ENCODE data around the gene KLRG1. TPM values are rescaled to one million over a fixed set of nuclear protein-coding genes. Genes with fewer than 3 reads are reported as not detected.

KLRG1 gene
- total RNA-seq (1 to 10 TPM; 4.1 to 4.5 TPM), polyA plus RNA-seq (1 to 10 TPM in 1 of 2 donors, under 1 TPM in 1; 0.88 to 2.9 TPM)
- long read RNA-seq, donor 1, partial matches to known transcripts: 0 of 4 reads
- long read RNA-seq, donor 1, other reads (novel, unspliced or antisense): 2 of 4 reads
- long read RNA-seq, donor 2: 0 reads

GRCh38 chr12:8989413-8989812, at the start of gene KLRG1:
TSS of gene KLRG1 (plus strand) at chr12:8989546. CDS start at chr12:8989636, 90 bp downstream.
- 76 to 88% methylated on average over 2 of the region's 2 CpGs for WGBS, 2 donors
- DNase-seq: no peak
- no peak for ATAC-seq (ENCODE audit: low FRiP score)
- H3K27me3 ChIP-seq (ENCODE audit: control insufficient read depth in 1 of 2, insufficient read depth in 2 of 2, low read length in 1 of 2): no peaks in the 10 kb centered on the region
- H3K4me3 ChIP-seq (ENCODE audit: low read length in 2 of 2): no peak within 1 kb of the TSS
- intact Hi-C loops (cut with DNase I): no loop called here
- H3K36me3 ChIP-seq (ENCODE audit: control insufficient read depth in 1 of 2, insufficient read depth in 2 of 2, low read length in 1 of 2): no peaks in the 10 kb centered on the region
- no peaks in the 10 kb centered on the region for H3K4me1 ChIP-seq (ENCODE audit: control insufficient read depth in 1 of 2, insufficient read depth in 2 of 2, low read length in 2 of 2)
- H3K27ac ChIP-seq (ENCODE audit: low read depth in 1 of 2, low read length in 2 of 2): no peak within 1 kb of the TSS
- H3K9me3 ChIP-seq (ENCODE audit: control insufficient read depth, low read length): no peaks in the 10 kb centered on the region

- 69 to 71% methylated on average over 5 of the region's 5 CpGs for WGBS, 2 donors
- Histone ChIP-seq H3K36me3 (ENCODE audit: control insufficient read depth in 1 of 2, insufficient read depth in 2 of 2, low read length in 1 of 2) (peaks cover 11 to 17% of the 10 kb centered on the region in 2 donors), H3K4me3 (ENCODE audit: low read length in 2 of 2) (no peak overlapping the region), H3K4me1 (ENCODE audit: control insufficient read depth in 1 of 2, insufficient read depth in 2 of 2, low read length in 2 of 2) (no peaks in the 10 kb centered on the region), H3K27ac (ENCODE audit: low read depth in 1 of 2, low read length in 2 of 2) (no peak overlapping the region), H3K9me3 (ENCODE audit: control insufficient read depth, low read length) (no peaks in the 10 kb centered on the region), H3K27me3 (ENCODE audit: control insufficient read depth in 1 of 2, insufficient read depth in 2 of 2, low read length in 1 of 2) (no peaks in the 10 kb centered on the region)
- ATAC-seq (ENCODE audit: low FRiP score) (no peak), DNase-seq (no peak)
- intact Hi-C loops (cut with DNase I): no loop called here
These were observed 47.5 kb upstream of the KLRG1 start for GRCh38 chr12:8941691-8942478.

- intact Hi-C loops (cut with DNase I): no loop called here
- no peak overlapping the region for H3K27ac ChIP-seq (ENCODE audit: low read depth in 1 of 2, low read length in 2 of 2)
- peaks cover 11 to 17% of the 10 kb centered on the region in 2 donors for H3K36me3 ChIP-seq (ENCODE audit: control insufficient read depth in 1 of 2, insufficient read depth in 2 of 2, low read length in 1 of 2)
- DNase-seq (no peak), ATAC-seq (ENCODE audit: low FRiP score) (no peak)
- WGBS, 2 donors: 86 to 89% methylated on average over 10 of the region's 10 CpGs
- no peaks in the 10 kb centered on the region for H3K9me3 ChIP-seq (ENCODE audit: control insufficient read depth, low read length)
- H3K27me3 ChIP-seq (ENCODE audit: control insufficient read depth in 1 of 2, insufficient read depth in 2 of 2, low read length in 1 of 2): no peaks in the 10 kb centered on the region
- H3K4me1 ChIP-seq (ENCODE audit: control insufficient read depth in 1 of 2, insufficient read depth in 2 of 2, low read length in 2 of 2): peaks cover 0 to 2% of the 10 kb centered on the region in 2 donors
- no peak overlapping the region for H3K4me3 ChIP-seq (ENCODE audit: low read length in 2 of 2)
These were observed 45.7 kb upstream of the KLRG1 start for GRCh38 chr12:8943565-8944186.

- Histone ChIP-seq H3K36me3 (ENCODE audit: control insufficient read depth in 1 of 2, insufficient read depth in 2 of 2, low read length in 1 of 2) (peaks cover 9 to 13% of the 10 kb centered on the region in 2 donors), H3K4me3 (ENCODE audit: low read length in 2 of 2) (no peak overlapping the region), H3K27me3 (ENCODE audit: control insufficient read depth in 1 of 2, insufficient read depth in 2 of 2, low read length in 1 of 2) (no peaks in the 10 kb centered on the region), H3K4me1 (ENCODE audit: control insufficient read depth in 1 of 2, insufficient read depth in 2 of 2, low read length in 2 of 2) (peaks cover 0 to 4% of the 10 kb centered on the region in 2 donors), H3K27ac (ENCODE audit: low read depth in 1 of 2, low read length in 2 of 2) (no peak overlapping the region), H3K9me3 (ENCODE audit: control insufficient read depth, low read length) (no peaks in the 10 kb centered on the region)
- 71 to 89% methylated on average over 1 of the region's 1 CpG for WGBS, 2 donors
- no peak for DNase-seq
- ATAC-seq (ENCODE audit: low FRiP score): no peak
- intact Hi-C loops (cut with DNase I): no loop called here
These were observed 42.6 kb upstream of the KLRG1 start for GRCh38 chr12:8946733-8947132.

- Histone ChIP-seq H3K36me3 (ENCODE audit: control insufficient read depth in 1 of 2, insufficient read depth in 2 of 2, low read length in 1 of 2) (peaks cover 5 to 12% of the 10 kb centered on the region in 2 donors), H3K4me3 (ENCODE audit: low read length in 2 of 2) (no peak overlapping the region), H3K9me3 (ENCODE audit: control insufficient read depth, low read length) (no peaks in the 10 kb centered on the region), H3K27ac (ENCODE audit: low read depth in 1 of 2, low read length in 2 of 2) (no peak overlapping the region), H3K27me3 (ENCODE audit: control insufficient read depth in 1 of 2, insufficient read depth in 2 of 2, low read length in 1 of 2) (no peaks in the 10 kb centered on the region), H3K4me1 (ENCODE audit: control insufficient read depth in 1 of 2, insufficient read depth in 2 of 2, low read length in 2 of 2) (peaks cover 0 to 4% of the 10 kb centered on the region in 2 donors)
- DNase-seq (no peak), ATAC-seq (ENCODE audit: low FRiP score) (no peak)
- intact Hi-C loops (cut with DNase I): no loop called here
These were observed 41.6 kb upstream of the KLRG1 start for GRCh38 chr12:8947737-8948136.

GRCh38 chr12:8948701-8949341, 40.5 kb upstream of the KLRG1 start:
- ATAC-seq (ENCODE audit: low FRiP score) (no peak), DNase-seq (no peak)
- intact Hi-C loops (cut with DNase I): loop anchor here in 1 of 2 donors (1.0 kb wide), 1 partner anchor 35 kb away; the partner anchor contains the start of gene PHC1
- Histone ChIP-seq H3K4me3 (ENCODE audit: low read length in 2 of 2) (peak overlapping the region; percentile 96 to 97), H3K9me3 (ENCODE audit: control insufficient read depth, low read length) (no peaks in the 10 kb centered on the region), H3K27me3 (ENCODE audit: control insufficient read depth in 1 of 2, insufficient read depth in 2 of 2, low read length in 1 of 2) (no peaks in the 10 kb centered on the region), H3K4me1 (ENCODE audit: control insufficient read depth in 1 of 2, insufficient read depth in 2 of 2, low read length in 2 of 2) (peaks cover 0 to 4% of the 10 kb centered on the region in 2 donors), H3K36me3 (ENCODE audit: control insufficient read depth in 1 of 2, insufficient read depth in 2 of 2, low read length in 1 of 2) (peaks cover 3 to 8% of the 10 kb centered on the region in 2 donors), H3K27ac (ENCODE audit: low read depth in 1 of 2, low read length in 2 of 2) (peak overlapping the region; percentile 52 to 98)
- WGBS, 2 donors: 0% methylated on average over 15 of the region's 15 CpGs

- no peaks in the 10 kb centered on the region for H3K9me3 ChIP-seq (ENCODE audit: control insufficient read depth, low read length)
- no peaks in the 10 kb centered on the region for H3K27me3 ChIP-seq (ENCODE audit: control insufficient read depth in 1 of 2, insufficient read depth in 2 of 2, low read length in 1 of 2)
- ATAC-seq (ENCODE audit: low FRiP score) (peak; percentile 97), DNase-seq (peak; percentile 96 to 97)
- peak within 1 kb of the TSS; percentile 52 to 98 for H3K27ac ChIP-seq (ENCODE audit: low read depth in 1 of 2, low read length in 2 of 2)
- intact Hi-C loops (cut with DNase I): loop anchor here (1.0 to 5.0 kb wide), 4 partner anchors 35 to 98 kb away; partner anchors contain the start of gene PHC1 (in 2 of the 2)
- H3K4me1 ChIP-seq (ENCODE audit: control insufficient read depth in 1 of 2, insufficient read depth in 2 of 2, low read length in 2 of 2): peaks cover 0 to 4% of the 10 kb centered on the region in 2 donors
- WGBS, 2 donors: 0% methylated on average over 66 of the region's 66 CpGs
- peak within 1 kb of the TSS; percentile 96 to 97 for H3K4me3 ChIP-seq (ENCODE audit: low read length in 2 of 2)
- peaks cover 3 to 8% of the 10 kb centered on the region in 2 donors for H3K36me3 ChIP-seq (ENCODE audit: control insufficient read depth in 1 of 2, insufficient read depth in 2 of 2, low read length in 1 of 2)
These were observed 39.8 kb upstream of the KLRG1 start, which contains the start of gene M6PR for GRCh38 chr12:8949342-8950220. TSS of gene M6PR (minus strand) at chr12:8949645. CDS start at chr12:8946404, 3,241 bp downstream.

GRCh38 chr12:8950221-8950527, 39.2 kb upstream of the KLRG1 start:
- Histone ChIP-seq H3K9me3 (ENCODE audit: control insufficient read depth, low read length) (no peaks in the 10 kb centered on the region), H3K4me3 (ENCODE audit: low read length in 2 of 2) (peak overlapping the region; percentile 96 to 97), H3K4me1 (ENCODE audit: control insufficient read depth in 1 of 2, insufficient read depth in 2 of 2, low read length in 2 of 2) (peaks cover 0 to 4% of the 10 kb centered on the region in 2 donors), H3K27ac (ENCODE audit: low read depth in 1 of 2, low read length in 2 of 2) (peak overlapping the region in 1 of 2 donors; percentile 98), H3K36me3 (ENCODE audit: control insufficient read depth in 1 of 2, insufficient read depth in 2 of 2, low read length in 1 of 2) (peaks cover under 1 to 7% of the 10 kb centered on the region in 2 donors), H3K27me3 (ENCODE audit: control insufficient read depth in 1 of 2, insufficient read depth in 2 of 2, low read length in 1 of 2) (no peaks in the 10 kb centered on the region)
- 0 to 1% methylated on average over 7 of the region's 7 CpGs for WGBS, 2 donors
- intact Hi-C loops (cut with DNase I): loop anchor here (5.0 kb wide), 3 partner anchors 38 to 97 kb away; partner anchors contain the start of gene PHC1 (in 1 of the 2)
- DNase-seq (no peak), ATAC-seq (ENCODE audit: low FRiP score) (no peak)

All from aorta (tissue), 5 donors.